ENCODE measurements around the gene GRM8.

GRCh38 chr7:126702242-126703016 lies 550.3 kb downstream of the GRM8 start:
- TF ChIP-seq, protein P1, sequence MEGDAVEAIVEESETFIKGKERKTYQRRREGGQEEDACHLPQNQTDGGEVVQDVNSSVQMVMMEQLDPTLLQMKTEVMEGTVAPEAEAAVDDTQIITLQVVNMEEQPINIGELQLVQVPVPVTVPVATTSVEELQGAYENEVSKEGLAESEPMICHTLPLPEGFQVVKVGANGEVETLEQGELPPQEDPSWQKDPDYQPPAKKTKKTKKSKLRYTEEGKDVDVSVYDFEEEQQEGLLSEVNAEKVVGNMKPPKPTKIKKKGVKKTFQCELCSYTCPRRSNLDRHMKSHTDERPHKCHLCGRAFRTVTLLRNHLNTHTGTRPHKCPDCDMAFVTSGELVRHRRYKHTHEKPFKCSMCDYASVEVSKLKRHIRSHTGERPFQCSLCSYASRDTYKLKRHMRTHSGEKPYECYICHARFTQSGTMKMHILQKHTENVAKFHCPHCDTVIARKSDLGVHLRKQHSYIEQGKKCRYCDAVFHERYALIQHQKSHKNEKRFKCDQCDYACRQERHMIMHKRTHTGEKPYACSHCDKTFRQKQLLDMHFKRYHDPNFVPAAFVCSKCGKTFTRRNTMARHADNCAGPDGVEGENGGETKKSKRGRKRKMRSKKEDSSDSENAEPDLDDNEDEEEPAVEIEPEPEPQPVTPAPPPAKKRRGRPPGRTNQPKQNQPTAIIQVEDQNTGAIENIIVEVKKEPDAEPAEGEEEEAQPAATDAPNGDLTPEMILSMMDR (IDR thresholded peaks at IDR 0.05; ENCODE audit: low read length) = no peak
- TF ChIP-seq EZH2 (optimal IDR thresholded peaks at IDR 0.05; ENCODE audit: low read depth, low read length) = no peak
- TF ChIP-seq EZH2phosphoT487 (IDR thresholded peaks at IDR 0.05; ENCODE audit: low read length) = no peak
